ENCODE measurements around the gene PMEL. TPM values are rescaled to one million over a fixed set of nuclear protein-coding genes. Genes with fewer than 3 reads are reported as not detected.
"Not testable (repeated sequence)": the region's sequence is repeated elsewhere in the genome, so short reads cannot be mapped to it uniquely, and the experiment has no call there.

The PMEL gene
- total and polyA plus RNA-seq, 2 of the 4 experiments (the other 2 are of a cell fraction): 1.4 to 5.8 TPM

DNA sequence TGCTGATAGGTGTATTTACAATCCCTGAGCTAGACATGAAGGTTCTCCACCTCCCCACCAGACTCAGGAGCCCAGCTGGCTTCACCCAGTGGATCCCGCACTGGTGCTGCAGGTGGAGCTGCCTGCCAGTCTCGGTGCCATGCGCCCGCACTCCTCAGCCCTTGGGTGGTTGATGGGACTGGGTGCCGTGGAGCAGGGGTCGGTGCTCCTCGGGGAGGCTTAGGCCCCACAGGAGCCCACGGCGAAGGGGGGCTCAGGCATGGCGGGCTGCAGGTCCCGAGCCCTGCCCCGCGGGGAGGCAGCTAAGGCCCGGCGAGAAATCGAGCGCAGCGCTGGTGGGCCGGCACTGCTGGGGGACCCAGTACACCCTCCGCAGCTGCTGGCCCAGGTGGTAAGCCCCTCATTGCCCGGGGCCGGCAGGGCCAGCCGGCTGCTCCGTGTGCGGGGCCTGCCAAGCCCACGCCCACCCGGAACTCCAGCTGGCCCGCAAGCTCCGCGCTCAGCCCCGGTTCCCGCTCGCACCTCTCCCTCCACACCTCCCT lies 34.2 kb upstream of the PMEL start:
- H4K91ac ChIP-seq (ENCODE audit: insufficient read depth, low read depth, low read length); H3K4me3 ChIP-seq (ENCODE audit: insufficient read depth, low read depth, low read length); H3K4me2 ChIP-seq (ENCODE audit: low read depth, low read length); H3K4me1 ChIP-seq (ENCODE audit: control insufficient read depth, insufficient read depth, low read length); H3K18ac ChIP-seq (ENCODE audit: low read depth, low read length); H3K14ac ChIP-seq (replicated peaks; ENCODE audit: low read depth, low read length); ATAC-seq (ENCODE audit: low read depth); H3K4ac ChIP-seq (ENCODE audit: low read depth, low read length); H2BK15ac ChIP-seq (ENCODE audit: low read depth, low read length); H2BK5ac ChIP-seq (ENCODE audit: low read depth, low read length, poor library complexity, severe bottlenecking); H4K20me1 ChIP-seq (ENCODE audit: insufficient read depth, low read length); H2AFZ ChIP-seq (replicated peaks; ENCODE audit: low read length, poor library complexity); H3K23ac ChIP-seq (ENCODE audit: low read depth, low read length); dilution Hi-C loops (cut with HindIII; ENCODE audit: low sequenced_read_pairs, unreplicated experiment); H3K27ac ChIP-seq (ENCODE audit: insufficient read depth, low read length); H2AK5ac ChIP-seq (ENCODE audit: low read depth, low read length); H2BK20ac ChIP-seq (ENCODE audit: low read depth, low read length); BruUV-seq (replicated peaks); H3K56ac ChIP-seq (ENCODE audit: extremely low read depth, insufficient read depth, low read length); H4K8ac ChIP-seq (ENCODE audit: low read depth in 2 of 2, low read length in 2 of 2); H4K5ac ChIP-seq (ENCODE audit: low read depth, low read length); DNase-seq; H3K9me3 ChIP-seq (ENCODE audit: control insufficient read depth, insufficient read depth, low read length); H2BK120ac ChIP-seq (ENCODE audit: low read depth, low read length); CTCF ChIA-PET; H3K9ac ChIP-seq (ENCODE audit: low read depth, low read length); H2AK9ac ChIP-seq (replicated peaks; ENCODE audit: low read depth, low read length, poor library complexity); H3K27me3 ChIP-seq (ENCODE audit: control insufficient read depth, insufficient read depth, low read length): not testable (repeated sequence)
- H3K79me1 ChIP-seq (ENCODE audit: low read depth in 1 of 2, low read length in 2 of 2): peaks cover 5 to 16% of the 10 kb centered on the region in 2 experiments
- intact Hi-C loops (cut with micrococcal nuclease): loop anchor here (10.0 kb wide), 1 partner anchor 105 kb away; the partner anchor contains the start of gene PA2G4
- 88% methylated on average over 4 of the region's 33 CpGs; no CpG with 5 or more reads in 1 of the 2 experiments for WGBS, 2 experiments (ENCODE audit: extremely low coverage in 2 of 2, insufficient read length in 1 of 2)
- in situ Hi-C loops (cut with MboI; ENCODE audit: low sequenced_read_pairs): loop anchor here (5.0 kb wide), 1 partner anchor 37 kb away; no protein-coding TSS in a partner anchor
- POLR2A ChIA-PET (ENCODE audit: unreplicated experiment): interaction anchor here (0.7 kb wide), 1 partner anchor 170 kb away, joined by 3 read pairs; no protein-coding TSS in a partner anchor
- H3K36me3 ChIP-seq (ENCODE audit: control insufficient read depth, insufficient read depth, low read length): peaks cover 18% of the 10 kb centered on the region
- peaks cover 13% of the 10 kb centered on the region; the same call in 1 of the 2 replicates for H3K9me1 ChIP-seq (ENCODE audit: insufficient read depth, low read length)

DNA sequence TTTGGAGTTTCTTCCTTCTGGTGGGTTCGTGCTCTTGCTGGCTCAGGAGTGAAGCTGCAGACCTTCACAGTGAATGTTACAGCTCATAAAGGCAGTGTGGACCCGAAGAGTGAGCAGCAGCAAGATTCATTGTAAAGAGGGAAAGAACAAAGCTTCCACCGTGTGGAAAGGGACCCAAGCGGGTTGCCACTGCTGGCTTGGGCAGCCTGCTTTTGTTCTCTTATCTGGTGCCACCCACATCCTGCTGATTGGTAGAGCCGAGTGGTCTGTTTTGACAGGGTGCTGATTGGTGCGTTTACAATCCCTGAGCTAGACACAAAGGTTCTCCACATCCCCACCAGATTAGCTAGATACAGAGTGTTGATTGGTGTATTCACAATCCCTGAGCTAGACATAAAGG lies 33.7 kb upstream of the PMEL start:
- H2AFZ ChIP-seq (replicated peaks; ENCODE audit: low read length, poor library complexity); H4K91ac ChIP-seq (ENCODE audit: insufficient read depth, low read depth, low read length); H3K27me3 ChIP-seq (ENCODE audit: control insufficient read depth, insufficient read depth, low read length); H3K9ac ChIP-seq (ENCODE audit: low read depth, low read length); H2BK5ac ChIP-seq (ENCODE audit: low read depth, low read length, poor library complexity, severe bottlenecking); ATAC-seq (ENCODE audit: low read depth); H4K20me1 ChIP-seq (ENCODE audit: insufficient read depth, low read length); H3K4ac ChIP-seq (ENCODE audit: low read depth, low read length); H4K8ac ChIP-seq (ENCODE audit: low read depth in 2 of 2, low read length in 2 of 2); dilution Hi-C loops (cut with HindIII; ENCODE audit: low sequenced_read_pairs, unreplicated experiment); H3K14ac ChIP-seq (replicated peaks; ENCODE audit: low read depth, low read length); H3K9me3 ChIP-seq (ENCODE audit: control insufficient read depth, insufficient read depth, low read length); H2BK15ac ChIP-seq (ENCODE audit: low read depth, low read length); CTCF ChIA-PET; POLR2A ChIA-PET (ENCODE audit: unreplicated experiment); DNase-seq; H3K18ac ChIP-seq (ENCODE audit: low read depth, low read length); H2AK9ac ChIP-seq (replicated peaks; ENCODE audit: low read depth, low read length, poor library complexity); H4K5ac ChIP-seq (ENCODE audit: low read depth, low read length); H3K4me3 ChIP-seq (ENCODE audit: insufficient read depth, low read depth, low read length); BruUV-seq (replicated peaks); H2AK5ac ChIP-seq (ENCODE audit: low read depth, low read length); H3K27ac ChIP-seq (ENCODE audit: insufficient read depth, low read length); H2BK120ac ChIP-seq (ENCODE audit: low read depth, low read length); H3K56ac ChIP-seq (ENCODE audit: extremely low read depth, insufficient read depth, low read length); H3K9me1 ChIP-seq (ENCODE audit: insufficient read depth, low read length); H3K4me1 ChIP-seq (ENCODE audit: control insufficient read depth, insufficient read depth, low read length); H3K23ac ChIP-seq (ENCODE audit: low read depth, low read length); H3K4me2 ChIP-seq (ENCODE audit: low read depth, low read length); H2BK20ac ChIP-seq (ENCODE audit: low read depth, low read length): not testable (repeated sequence)
- peaks cover 16% of the 10 kb centered on the region for H3K36me3 ChIP-seq (ENCODE audit: control insufficient read depth, insufficient read depth, low read length)
- H3K79me1 ChIP-seq (ENCODE audit: low read depth in 1 of 2, low read length in 2 of 2): peaks cover 5 to 16% of the 10 kb centered on the region in 2 experiments
- intact Hi-C loops (cut with micrococcal nuclease) (loop anchor here (10.0 kb wide), 1 partner anchor 105 kb away; the partner anchor contains the start of gene PA2G4), in situ Hi-C loops (cut with MboI; ENCODE audit: low sequenced_read_pairs) (loop anchor here (5.0 kb wide), 1 partner anchor 38 kb away; no protein-coding TSS in a partner anchor)
- whole genome bisulfite sequencing, 2 experiments (ENCODE audit: extremely low coverage in 2 of 2, insufficient read length in 1 of 2): no CpG with 5 or more reads among the region's 6 CpGs

Data from IMR-90 (cell line).